ENCODE results near the gene OR6J1.
"Not testable (repeated sequence)": the region's sequence is repeated elsewhere in the genome, so short reads cannot be mapped to it uniquely, and the experiment has no call there.

Gene OR6J1

GRCh38 chr14:22650960-22651521, 6.9 kb upstream of the OR6J1 start:
- peak in 1 of 2 donors; percentile 17 for DNase-seq

- no peak for DNase-seq
Measured at GRCh38 chr14:22650046-22650739, 6.0 kb upstream of the OR6J1 start.

GRCh38 chr14:22648506-22648905, 4.4 kb upstream of the OR6J1 start:
- DNase-seq, result no peak

- peak; percentile 40 to 85 for DNase-seq
Measured at GRCh38 chr14:22646570-22647254, 2.6 kb upstream of the OR6J1 start.

- DNase-seq, result no peak
Measured at GRCh38 chr14:22641846-22642245, 2.3 kb downstream of the OR6J1 start.

GRCh38 chr14:22640192-22640591, 4.0 kb downstream of the OR6J1 start:
- DNase-seq, result no peak

- DNase-seq, result not testable (repeated sequence)
Measured at GRCh38 chr14:22635980-22636379, 8.2 kb downstream of the OR6J1 start.

- peak; percentile 7 to 43 for DNase-seq
Measured at GRCh38 chr14:22634233-22634900, 9.8 kb downstream of the OR6J1 start.

- DNase-seq, result no peak
Measured at GRCh38 chr14:22630486-22630885, 13.7 kb downstream of the OR6J1 start.

- DNase-seq, result no peak
Measured at GRCh38 chr14:22630066-22630465, 14.1 kb downstream of the OR6J1 start.

GRCh38 chr14:22629361-22629760, 14.8 kb downstream of the OR6J1 start:
- no peak for DNase-seq

GRCh38 chr14:22627506-22628263, 16.5 kb downstream of the OR6J1 start:
- DNase-seq, result no peak

GRCh38 chr14:22626590-22626989, 17.6 kb downstream of the OR6J1 start:
- no peak for DNase-seq

GRCh38 chr14:22623047-22623446, 21.1 kb downstream of the OR6J1 start:
- peak; percentile 20 to 27 for DNase-seq

- no peak for DNase-seq
Measured at GRCh38 chr14:22622255-22622654, 21.9 kb downstream of the OR6J1 start.

GRCh38 chr14:22615765-22616164, 28.4 kb downstream of the OR6J1 start:
- not testable (repeated sequence) for DNase-seq

GRCh38 chr14:22614240-22614799, 29.8 kb downstream of the OR6J1 start:
- DNase-seq, result no peak

- DNase-seq, result no peak
Measured at GRCh38 chr14:22613736-22614239, 30.4 kb downstream of the OR6J1 start.

GRCh38 chr14:22613106-22613695, 31.0 kb downstream of the OR6J1 start:
- no peak for DNase-seq

GRCh38 chr14:22610931-22611330, 33.2 kb downstream of the OR6J1 start:
- DNase-seq, result no peak

- DNase-seq, result no peak
Measured at GRCh38 chr14:22607291-22607690, 36.9 kb downstream of the OR6J1 start.

- DNase-seq, result no peak
Measured at GRCh38 chr14:22606380-22606779, 37.8 kb downstream of the OR6J1 start.
